Small intestine (tissue), 7 donors: ENCODE measurements around the gene EPC1. TPM values are rescaled to one million over a fixed set of nuclear protein-coding genes. Genes with fewer than 3 reads are reported as not detected.
A peak's percentile ranks its signal among the peaks of the same experiment; 100 is the strongest.

ENCODE experiments used
- DNase-seq, 2 donors: peaks; one replicate each; pipeline versions ENCODE4 v3.0.0 to v3.0.0-alpha.2; 2013
- FAIRE-seq: peaks from 2 replicates; lab custom pipeline; 2012; peaks lifted over from hg19 to GRCh38; lab: Jason Lieb, UNC
- H3K27ac ChIP-seq, 3 donors: one replicate each; pipeline ENCODE4 v1.5.1; 2013; ENCODE audit warnings: low read length in 2 of 3, mild to moderate bottlenecking in 2 of 3, control low read depth in 1 of 3, inconsistent platforms in 1 of 3, low read depth in 1 of 3, moderate library complexity in 1 of 3
- H3K27me3 ChIP-seq, 3 donors: one replicate each; pipeline ENCODE4 v1.6.1; 2013; ENCODE audit warnings: low read length in 3 of 3, inconsistent platforms in 1 of 3; ENCODE audit not compliant: control insufficient read depth in 3 of 3, insufficient read depth in 3 of 3
- H3K36me3 ChIP-seq, 3 donors: one replicate each; pipeline ENCODE4 v1.6.1; 2013; ENCODE audit warnings: low read length in 3 of 3, inconsistent platforms in 1 of 3, low read depth in 1 of 3, mild to moderate bottlenecking in 1 of 3, moderate library complexity in 1 of 3; ENCODE audit not compliant: control insufficient read depth in 3 of 3, insufficient read depth in 2 of 3
- H3K4me1 ChIP-seq, 3 donors: one replicate each; pipeline ENCODE4 v1.6.1; 2013; ENCODE audit warnings: low read length in 2 of 3, inconsistent platforms in 1 of 3, low read depth in 1 of 3, mild to moderate bottlenecking in 1 of 3, moderate library complexity in 1 of 3; ENCODE audit not compliant: control insufficient read depth in 3 of 3, insufficient read depth in 2 of 3
- H3K4me3 ChIP-seq, 3 donors: one replicate each; pipeline ENCODE4 v1.5.1; 2013; ENCODE audit warnings: low read length in 3 of 3, control low read depth in 1 of 3, inconsistent platforms in 1 of 3, low read depth in 1 of 3, mild to moderate bottlenecking in 1 of 3, moderate library complexity in 1 of 3
- H3K9me3 ChIP-seq, 2 donors: one replicate each; pipeline ENCODE4 v1.6.1; 2013; ENCODE audit warnings: low read depth in 1 of 2, low read length in 1 of 2; ENCODE audit not compliant: control insufficient read depth in 2 of 2, insufficient read depth in 1 of 2
- WGBS, 3 donors: extraction: QIAGEN DNeasy Blood & Tissue Kit; methylation state at CpG; one replicate each; pipeline ENCODE4 v1.1.7; 2013; 5-methylcytosine and 5-hydroxymethylcytosine counted together
- polyA plus RNA-seq, 4 donors: library from polyadenylated mRNA; stranded (reverse) in 3 of 4; unstranded in 1 of 4; fragments of 200-250 nt in 3 of 4; fragments of 120-200 nt in 1 of 4; gene quantifications; one replicate each; pipeline versions ENCODE4 v1.2.1 to v1.2.3, GENCODE V29; 2013
- donor health status: healthy with polysubstance abuse.
- donor health status: control.
- donor health status: control.
- donor health status: Bipolar disorder and iron deficiency.
- donor health status: healthy.

EPC1 gene
- polyA plus RNA-seq, 4 donors = 12.8 to 42.6 (median 13.3) TPM

DNA sequence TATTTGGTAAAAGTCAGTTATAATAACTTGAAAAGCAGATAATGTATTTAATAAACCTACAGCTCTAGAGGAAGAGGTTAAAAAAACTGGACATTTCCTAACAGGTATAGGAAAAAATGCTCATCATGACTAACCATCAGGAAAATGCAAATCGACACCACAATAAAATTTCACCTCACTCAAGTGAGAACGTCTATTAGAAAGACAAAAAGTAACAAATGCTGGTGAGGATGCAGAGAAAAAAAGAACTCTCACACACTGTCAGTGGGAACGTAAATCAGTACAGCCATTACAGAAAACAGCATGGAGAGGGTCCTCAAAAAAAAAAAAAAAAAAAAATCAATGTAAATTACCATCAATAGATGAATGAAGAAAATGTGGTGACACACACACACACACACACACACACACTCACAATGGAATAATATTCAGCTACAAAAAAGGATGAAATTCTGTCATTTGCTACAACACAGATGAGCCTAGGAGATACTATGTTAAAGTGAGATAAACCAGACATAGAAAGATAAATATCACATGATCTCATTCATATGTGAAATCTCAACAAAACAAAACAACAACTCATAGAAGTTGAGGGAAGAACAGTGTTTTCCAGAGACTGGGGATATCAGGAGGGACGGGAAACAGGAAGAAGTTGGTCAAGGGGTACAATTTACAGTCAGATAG lies 20.1 kb downstream of the EPC1 start:
- peaks cover 0 to 10% (median 0%) of the 10 kb centered on the region in 3 donors for H3K36me3 ChIP-seq
- H3K27ac ChIP-seq = no peak overlapping the region
- H3K4me1 ChIP-seq = peaks cover 0 to 14% (median 0%) of the 10 kb centered on the region in 3 donors
- no peak for FAIRE-seq
- DNase-seq = no peak
- no peak overlapping the region for H3K4me3 ChIP-seq
- no peaks in the 10 kb centered on the region for H3K27me3 ChIP-seq
- no peaks in the 10 kb centered on the region for H3K9me3 ChIP-seq
- WGBS, 3 donors = 71 to 91% (median 83%) methylated on average over 4 of the region's 4 CpGs

DNA sequence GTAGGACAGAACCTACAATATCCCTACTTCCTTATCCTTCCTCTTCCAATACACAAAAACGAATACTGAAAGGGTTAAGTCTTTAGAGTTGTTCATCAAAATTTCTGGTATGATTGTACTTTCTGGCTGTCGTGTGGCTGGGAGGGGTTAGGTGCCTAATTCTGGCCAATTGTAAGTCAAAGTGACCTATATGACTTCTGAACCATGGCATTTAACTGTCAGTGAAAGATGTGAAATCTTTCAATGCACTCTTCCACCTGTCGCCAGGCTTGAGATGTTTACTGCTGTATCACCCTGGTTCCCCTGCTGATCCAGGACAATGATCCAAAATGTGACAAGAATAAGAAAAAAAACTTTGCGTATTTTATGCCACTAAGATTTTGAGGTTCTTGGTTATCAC lies 20.8 kb downstream of the EPC1 start:
- peaks cover 0 to 14% (median 0%) of the 10 kb centered on the region in 3 donors for H3K4me1 ChIP-seq
- no peak overlapping the region for H3K27ac ChIP-seq
- no peak for FAIRE-seq
- WGBS, 3 donors = 53 to 55% (median 54%) methylated on average over 4 of the region's 4 CpGs
- no peak for DNase-seq
- peaks cover 0 to 10% (median 0%) of the 10 kb centered on the region in 3 donors for H3K36me3 ChIP-seq
- no peaks in the 10 kb centered on the region for H3K27me3 ChIP-seq
- no peaks in the 10 kb centered on the region for H3K9me3 ChIP-seq
- no peak overlapping the region for H3K4me3 ChIP-seq

DNA sequence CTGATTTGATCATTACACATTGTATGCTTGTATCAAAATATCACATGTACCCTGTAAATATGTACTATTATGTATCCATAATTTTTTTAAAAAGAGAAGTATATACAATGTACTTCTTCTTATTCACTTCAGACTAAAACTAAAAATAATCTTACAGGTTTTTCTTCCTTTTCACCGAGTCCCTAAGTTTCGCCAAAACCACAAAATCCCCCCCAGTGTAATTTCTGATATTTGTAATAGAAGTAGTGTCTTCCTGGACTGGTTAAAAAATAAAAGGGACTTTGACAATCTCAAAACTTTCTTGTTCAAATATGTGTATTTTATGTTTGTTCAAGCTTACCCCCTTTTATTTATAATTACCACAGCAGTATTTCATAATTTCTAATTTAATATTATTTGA lies 23.9 kb downstream of the EPC1 start:
- no peaks in the 10 kb centered on the region for H3K9me3 ChIP-seq
- peaks cover 0 to 12% (median 0%) of the 10 kb centered on the region in 3 donors for H3K36me3 ChIP-seq
- no peak for FAIRE-seq
- H3K4me3 ChIP-seq = no peak overlapping the region
- DNase-seq = no peak
- H3K4me1 ChIP-seq = peaks cover 0 to 16% (median 3%) of the 10 kb centered on the region in 3 donors
- H3K27ac ChIP-seq = no peak overlapping the region
- H3K27me3 ChIP-seq = no peaks in the 10 kb centered on the region
- 63 to 82% (median 78%) methylated on average over 2 of the region's 2 CpGs for WGBS, 3 donors

DNA sequence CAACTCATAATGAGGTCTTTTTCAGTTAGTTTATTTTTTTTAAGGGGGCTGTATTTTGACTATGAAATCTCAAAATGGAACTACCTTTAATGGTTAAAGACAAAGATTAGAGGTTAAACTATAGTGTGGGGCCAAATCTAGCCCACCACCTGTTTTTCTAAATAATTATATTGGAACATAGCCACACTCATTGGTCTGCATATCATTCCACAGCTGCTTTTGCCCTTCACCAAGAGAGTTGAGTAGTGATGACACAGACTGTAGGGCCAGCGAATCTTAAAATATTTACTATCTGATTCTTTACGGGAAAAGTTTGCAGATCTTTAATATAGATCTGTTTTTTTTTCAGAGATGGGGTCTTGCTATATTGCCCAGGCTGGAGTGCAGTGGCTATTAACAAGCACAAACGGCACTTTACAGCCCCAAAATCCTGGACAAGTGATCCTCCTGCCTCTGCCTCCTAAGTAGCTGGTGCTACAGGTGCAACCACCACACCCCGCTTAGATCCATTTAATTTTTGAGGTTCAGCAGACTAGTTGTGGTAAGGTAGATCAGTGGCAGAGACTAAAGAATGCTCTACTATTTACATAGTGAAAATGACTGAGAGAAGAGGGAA lies 25.8 kb downstream of the EPC1 start:
- Histone ChIP-seq H3K9me3 (no peaks in the 10 kb centered on the region), H3K27ac (no peak overlapping the region), H3K36me3 (peaks cover 0 to 12% (median 0%) of the 10 kb centered on the region in 3 donors), H3K27me3 (no peaks in the 10 kb centered on the region), H3K4me3 (no peak overlapping the region), H3K4me1 (peaks cover 0 to 16% (median 3%) of the 10 kb centered on the region in 3 donors)
- DNase-seq (no peak), FAIRE-seq (no peak)
- WGBS, 3 donors = 92 to 95% (median 94%) methylated on average over 4 of the region's 4 CpGs

DNA sequence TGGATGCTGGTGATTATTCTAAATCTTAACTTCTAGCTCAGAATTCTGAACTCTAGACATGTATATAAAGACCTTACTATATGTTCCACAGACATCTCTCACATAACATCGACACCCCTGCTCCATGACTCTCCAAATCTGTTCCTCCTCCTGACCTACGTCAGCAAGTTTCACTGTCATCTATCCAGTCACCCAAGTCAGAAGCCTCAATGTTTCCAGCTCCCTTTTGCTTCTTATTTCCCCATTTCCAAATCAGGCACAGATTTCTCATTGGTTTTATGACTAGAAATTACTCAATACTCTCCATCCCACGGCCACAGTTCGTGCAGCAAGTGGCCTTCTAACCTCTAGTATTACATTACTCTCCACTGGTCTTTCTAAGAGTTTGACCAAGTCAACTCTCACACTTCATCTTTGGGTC lies 28.5 kb downstream of the EPC1 start:
- DNase-seq (no peak), FAIRE-seq (no peak)
- Histone ChIP-seq H3K4me3 (no peak overlapping the region), H3K27me3 (no peaks in the 10 kb centered on the region), H3K9me3 (no peaks in the 10 kb centered on the region), H3K4me1 (peaks cover 0 to 23% (median 3%) of the 10 kb centered on the region in 3 donors), H3K36me3 (peaks cover 0 to 7% (median 0%) of the 10 kb centered on the region in 3 donors), H3K27ac (peak overlapping the region in 1 of 3 donors; percentile 41)
- WGBS, 3 donors = 68 to 75% (median 68%) methylated on average over 4 of the region's 4 CpGs

DNA sequence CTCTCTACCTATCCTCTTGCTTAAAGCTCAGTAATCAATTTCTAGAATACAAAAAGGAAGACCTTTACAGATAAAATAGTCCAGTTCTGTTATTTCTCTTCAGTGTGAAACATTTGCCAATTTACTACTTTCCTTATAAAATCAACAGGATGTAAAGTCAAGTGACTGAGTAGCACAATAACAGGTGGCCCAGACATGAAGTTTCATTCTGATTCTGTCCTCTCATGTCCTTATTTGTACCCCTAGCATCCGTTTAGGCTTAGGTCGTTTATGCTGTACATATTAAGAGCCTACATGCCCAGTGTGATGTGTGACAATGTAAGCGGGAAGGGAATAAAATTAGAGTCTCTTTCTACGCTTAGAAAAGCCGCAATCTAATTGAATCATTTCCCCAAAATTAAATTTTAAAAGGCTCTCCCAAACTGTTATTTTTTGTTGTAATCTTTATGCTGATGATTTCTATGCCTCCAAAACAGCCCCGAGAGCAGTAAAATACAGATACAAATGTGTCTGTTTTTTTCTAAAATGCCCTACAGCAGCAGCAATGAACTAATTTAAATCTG lies 29.1 kb downstream of the EPC1 start:
- 52 to 72% (median 53%) methylated on average over 6 of the region's 6 CpGs for WGBS, 3 donors
- Histone ChIP-seq H3K36me3 (peaks cover 0 to 7% (median 0%) of the 10 kb centered on the region in 3 donors), H3K27me3 (no peaks in the 10 kb centered on the region), H3K4me1 (peaks cover 0 to 25% (median 3%) of the 10 kb centered on the region in 3 donors), H3K9me3 (no peaks in the 10 kb centered on the region), H3K27ac (peak overlapping the region in 1 of 3 donors; percentile 41), H3K4me3 (no peak overlapping the region)
- FAIRE-seq (no peak), DNase-seq (peak in 1 of 2 donors; percentile 11)

DNA sequence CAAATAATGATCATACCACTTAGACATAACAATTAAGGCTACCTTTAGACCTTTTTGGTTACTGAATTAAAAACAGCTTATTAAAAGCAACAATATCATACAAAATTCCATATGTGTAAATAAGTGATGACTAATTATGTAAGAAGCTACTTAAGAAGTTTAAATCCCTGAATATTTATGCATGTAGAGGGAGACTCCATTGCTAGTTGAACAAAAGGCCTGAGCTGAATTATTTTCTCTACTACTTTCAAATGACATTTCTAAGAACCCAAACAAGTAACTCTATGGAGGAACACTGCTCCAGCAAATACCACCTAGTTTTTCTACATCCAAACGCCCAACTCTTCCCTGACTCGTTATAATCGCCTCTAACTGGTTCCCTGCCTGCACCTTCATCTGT lies 31.5 kb downstream of the EPC1 start:
- FAIRE-seq (no peak), DNase-seq (no peak)
- Histone ChIP-seq H3K27me3 (no peaks in the 10 kb centered on the region), H3K4me1 (peaks cover 0 to 25% (median 3%) of the 10 kb centered on the region in 3 donors), H3K9me3 (no peaks in the 10 kb centered on the region), H3K4me3 (no peak overlapping the region), H3K36me3 (peaks cover 3 to 7% (median 3%) of the 10 kb centered on the region in 3 donors), H3K27ac (no peak overlapping the region)
- 72 to 80% (median 74%) methylated on average over 3 of the region's 3 CpGs for WGBS, 3 donors

DNA sequence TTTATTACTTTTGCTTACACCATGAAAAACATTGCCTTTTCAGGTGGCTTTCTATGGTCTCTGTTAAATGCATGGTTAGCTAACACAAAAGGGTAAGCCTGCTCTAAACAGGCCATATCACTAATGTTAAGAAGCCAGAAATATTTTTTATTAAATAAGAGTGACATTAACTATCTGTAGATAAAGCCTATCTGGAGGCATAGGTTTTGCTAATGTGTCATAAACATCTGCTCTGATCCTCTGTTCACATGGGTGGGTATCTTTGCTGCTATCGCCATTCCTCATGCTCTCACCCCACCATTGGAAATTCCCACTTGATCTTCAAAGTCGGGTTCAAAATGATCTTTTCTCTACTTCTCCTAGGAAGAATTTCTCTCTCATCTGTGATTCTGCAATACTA lies 32.4 kb downstream of the EPC1 start:
- DNase-seq (no peak), FAIRE-seq (no peak)
- Histone ChIP-seq H3K36me3 (peaks cover 3 to 7% (median 3%) of the 10 kb centered on the region in 3 donors), H3K9me3 (no peaks in the 10 kb centered on the region), H3K4me3 (no peak overlapping the region), H3K27me3 (no peaks in the 10 kb centered on the region), H3K27ac (no peak overlapping the region), H3K4me1 (peaks cover 0 to 25% (median 3%) of the 10 kb centered on the region in 3 donors)
- WGBS, 3 donors = 82 to 90% (median 83%) methylated on average over 2 of the region's 2 CpGs
